MV-4-11 (cell line): ENCODE data around the gene PHLDB2.
A peak's percentile ranks its signal among the peaks of the same experiment; 100 is the strongest.

Experiments
- DNase-seq: peaks from one replicate; lab custom pipeline; 2025; lab: John Stamatoyannopoulos, UW

The PHLDB2 gene

GRCh38 chr3:111851511-111851954 lies 7.5 kb upstream of the PHLDB2 start:
- DNase-seq: no peak

GRCh38 chr3:111852540-111852939 lies 6.5 kb upstream of the PHLDB2 start:
- DNase-seq: no peak

GRCh38 chr3:111853068-111853467 lies 6.0 kb upstream of the PHLDB2 start:
- DNase-seq: no peak

- no peak for DNase-seq
These were observed 4.1 kb upstream of the PHLDB2 start for GRCh38 chr3:111854990-111855389.

- DNase-seq: no peak
These were observed 2.6 kb upstream of the PHLDB2 start for GRCh38 chr3:111856501-111856900.

GRCh38 chr3:111857474-111857873 lies 1.6 kb upstream of the PHLDB2 start:
- DNase-seq: no peak

- DNase-seq: no peak
These were observed 423 bp upstream of the PHLDB2 start for GRCh38 chr3:111858642-111859041.

- peak; percentile 41 for DNase-seq
These were observed 1.2 kb downstream of the PHLDB2 start for GRCh38 chr3:111859974-111860859.

GRCh38 chr3:111861391-111861790 lies 2.3 kb downstream of the PHLDB2 start:
- no peak for DNase-seq

- DNase-seq: no peak
These were observed 3.4 kb downstream of the PHLDB2 start for GRCh38 chr3:111862415-111862814.

GRCh38 chr3:111862974-111863373 lies 3.9 kb downstream of the PHLDB2 start:
- DNase-seq: no peak

- no peak for DNase-seq
These were observed 5.1 kb downstream of the PHLDB2 start for GRCh38 chr3:111863942-111864694.

- DNase-seq: peak; percentile 18
These were observed 6.0 kb downstream of the PHLDB2 start for GRCh38 chr3:111864821-111865656.

- no peak for DNase-seq
These were observed 8.9 kb downstream of the PHLDB2 start for GRCh38 chr3:111867889-111868426.

- no peak for DNase-seq
These were observed 11.6 kb downstream of the PHLDB2 start for GRCh38 chr3:111870620-111871019.

- DNase-seq: no peak
These were observed 13.0 kb downstream of the PHLDB2 start for GRCh38 chr3:111871809-111872623.

GRCh38 chr3:111872979-111873378 lies 13.9 kb downstream of the PHLDB2 start:
- DNase-seq: no peak

GRCh38 chr3:111874177-111874820 lies 15.2 kb downstream of the PHLDB2 start:
- no peak for DNase-seq

- DNase-seq: no peak
These were observed 22.4 kb downstream of the PHLDB2 start for GRCh38 chr3:111881480-111881879.

- DNase-seq: peak; percentile 91
These were observed 23.1 kb downstream of the PHLDB2 start for GRCh38 chr3:111882194-111882593.
